Spleen (tissue), 11 donors: ENCODE results near the gene NCLN. TPM values are rescaled to one million over a fixed set of nuclear protein-coding genes. Genes with fewer than 3 reads are reported as not detected.
"Not testable (repeated sequence)": the region's sequence is repeated elsewhere in the genome, so short reads cannot be mapped to it uniquely, and the experiment has no call there.

Source experiments
- DNase-seq: peaks from one replicate; pipeline ENCODE4 v3.0.0-alpha.2; 2020
- H3K27ac ChIP-seq, 8 donors: fragments of 200-600 bp; sonication (generic) in 7 of 8; 1 replicate in 4 of 8; 2 replicates in 4 of 8; pipeline versions ENCODE4 v1.5.0 to v1.8.0; 2016 to 2021; ENCODE audit warnings: inconsistent platforms in 4 of 8, mild to moderate bottlenecking in 4 of 8, moderate library complexity in 1 of 8
- H3K27me3 ChIP-seq, 7 donors: fragments of 200-600 bp; sonication (generic) in 6 of 7; replicated peaks in 1 of 7; 1 replicate in 4 of 7; 2 replicates in 3 of 7; pipeline versions ENCODE4 v1.5.0 to v1.8.0; 2016 to 2021; ENCODE audit warnings: inconsistent platforms in 3 of 7, mild to moderate bottlenecking in 1 of 7
- H3K36me3 ChIP-seq, 6 donors: fragments of 200-600 bp; sonication (generic) in 5 of 6; 1 replicate in 4 of 6; 2 replicates in 2 of 6; pipeline versions ENCODE4 v1.5.0 to v1.8.0; 2016 to 2021; ENCODE audit warnings: inconsistent platforms in 2 of 6
- H3K4me1 ChIP-seq, 6 donors: fragments of 200-600 bp; sonication (generic) in 5 of 6; 1 replicate in 3 of 6; 2 replicates in 3 of 6; pipeline versions ENCODE4 v1.5.0 to v1.8.0; 2016 to 2021; ENCODE audit warnings: inconsistent platforms in 3 of 6
- H3K4me3 ChIP-seq, 8 donors: fragments of 200-600 bp; sonication (generic) in 7 of 8; 1 replicate in 4 of 8; 2 replicates in 4 of 8; pipeline versions ENCODE4 v1.5.0 to v1.8.0; 2016 to 2021; ENCODE audit warnings: inconsistent platforms in 4 of 8, mild to moderate bottlenecking in 4 of 8, moderate library complexity in 2 of 8
- H3K9me3 ChIP-seq, 8 donors: fragments of 200-600 bp; sonication (generic) in 7 of 8; 1 replicate in 4 of 8; 2 replicates in 4 of 8; pipeline versions ENCODE4 v1.5.0 to v1.8.0; 2016 to 2021; ENCODE audit warnings: inconsistent platforms in 4 of 8
- CTCF ChIP-seq, 11 experiments: fragments of 200-600 bp in 7 of 11; fragments of 450-650 bp in 4 of 11; sonication (generic) in 4 of 11; IDR thresholded peaks in 8 of 11; conservative IDR thresholded peaks in 3 of 11; 1 replicate in 7 of 11; 2 replicates in 4 of 11; pipeline versions ENCODE4 v1.4.0 to v1.8.0; 2016 to 2021; ENCODE audit warnings: antibody characterized with exemption in 11 of 11, inconsistent platforms in 4 of 11, mild to moderate bottlenecking in 1 of 11
- POLR2A ChIP-seq, 3 donors: fragments of 450-650 bp; IDR thresholded peaks; one replicate each; pipeline ENCODE4 v1.5.1; 2017; ENCODE audit warnings: antibody characterized with exemption in 3 of 3, mild to moderate bottlenecking in 1 of 3
- POLR2AphosphoS5 ChIP-seq, 3 donors: sonication (generic); formaldehyde crosslinking; IDR thresholded peaks; one replicate each; pipeline ENCODE4 v1.5.1; 2017; ENCODE audit warnings: antibody characterized with exemption in 3 of 3
- WGBS, 5 donors: extraction: QIAGEN DNeasy Blood & Tissue Kit in 3 of 5; methylation state at CpG; one replicate each; pipeline versions ENCODE4 v1.1.5 to v1.1.7; 2013 to 2018; 5-methylcytosine and 5-hydroxymethylcytosine counted together
- intact Hi-C: fragments of 100-400 bp; cut with DNase I; formaldehyde crosslinking; loops from one replicate; pipeline ENCODE4 v1.15.0; 2023; ENCODE audit warnings: low total_unique reads
- polyA plus RNA-seq, 3 donors: library from polyadenylated mRNA; stranded (reverse); fragments of 200-250 nt; gene quantifications; one replicate each; pipeline ENCODE4 v1.2.1, GENCODE V29; 2013
- total RNA-seq, 7 donors: library from RNA; depleted of rRNA in 3 of 7; stranded (reverse); fragments of >200 nt in 3 of 7; fragmentation: NEBNext Ultra II Directional in 4 of 7; extraction: Animal tissue kit (Norgen Biotek cat#: 25700) in 4 of 7; gene quantifications; one replicate each; pipeline versions ENCODE4 v1.1.0 to v1.2.1, GENCODE V29; 2016 to 2021
- donor health status: healthy with polysubstance abuse.
- donor health status: DM: no; HTN: no; CAD: no; lungs with moderate emphysema.
- donor health status: DM: no; HTN: no; CAD: no.
- donor health status: Bipolar disorder and iron deficiency.
- donor health status: healthy.
- donor health status: DM: no; HTN: no; CAD: no.
- donor health status: DM: yes; HTN: yes; CAD: no.

Gene NCLN
- total and polyA plus RNA-seq, 10 donors = 37.8 to 89.5 (median 48.9) TPM

- Histone ChIP-seq H3K4me1 (no peaks in the 10 kb centered on the region), H3K36me3 (peaks cover 3 to 100% (median 65%) of the 10 kb centered on the region in 6 donors), H3K27ac (no peak overlapping the region), H3K27me3 (no peaks in the 10 kb centered on the region), H3K9me3 (no peaks in the 10 kb centered on the region), H3K4me3 (no peak overlapping the region)
- WGBS, 5 donors = 86 to 92% (median 88%) methylated on average over 9 to 12 of the region's 12 CpGs
- TF ChIP-seq CTCF (IDR thresholded peaks at IDR 0.05 in 8 of 11, conservative IDR thresholded peaks at IDR 0.05 in 3 of 11) (no peak), POLR2A (IDR thresholded peaks at IDR 0.05) (no peak), POLR2AphosphoS5 (IDR thresholded peaks at IDR 0.05) (no peak)
- DNase-seq = no peak
- intact Hi-C loops = no loop called here
These were observed 16.6 kb downstream of the NCLN start for GRCh38 chr19:3202346-3202745.

DNA sequence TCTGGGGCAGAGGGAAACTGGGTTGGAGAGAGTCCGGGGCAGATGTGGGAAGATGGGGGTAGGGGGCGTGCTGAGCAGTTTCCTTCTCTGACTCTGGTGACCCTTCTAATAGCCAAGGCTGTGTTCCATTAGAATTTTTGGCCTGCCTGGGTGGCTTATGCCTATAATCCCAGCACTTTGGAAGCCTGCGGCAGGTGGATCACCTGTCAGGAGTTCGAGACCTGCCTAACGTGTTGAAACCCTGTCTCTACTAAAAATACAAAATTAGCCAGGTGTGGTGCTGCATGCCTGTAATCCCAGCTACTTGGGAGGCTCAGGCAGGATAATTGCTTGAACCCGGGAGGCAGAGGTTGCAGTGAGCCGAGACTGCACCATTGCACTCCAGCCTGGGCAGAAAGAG lies 17.2 kb downstream of the NCLN start:
- H3K27ac ChIP-seq, H3K27me3 ChIP-seq, DNase-seq, H3K4me1 ChIP-seq, H3K9me3 ChIP-seq, H3K4me3 ChIP-seq, intact Hi-C loops: not testable (repeated sequence)
- H3K36me3 ChIP-seq = peaks cover 3 to 100% (median 67%) of the 10 kb centered on the region in 6 donors
- 89 to 96% (median 93%) methylated on average over 7 of the region's 7 CpGs for WGBS, 5 donors

- H3K36me3 ChIP-seq = peaks cover 3 to 100% (median 70%) of the 10 kb centered on the region in 6 donors
- WGBS, 5 donors = 91 to 97% (median 94%) methylated on average over 16 to 43 of the region's 43 CpGs
These were observed 18.3 kb downstream of the NCLN start for GRCh38 chr19:3203805-3204645.

GRCh38 chr19:3204646-3205275 lies 19.0 kb downstream of the NCLN start:
- DNase-seq = no peak
- peaks cover 0 to 4% (median 0%) of the 10 kb centered on the region in 6 donors for H3K4me1 ChIP-seq
- intact Hi-C loops = no loop called here
- no peak overlapping the region for H3K4me3 ChIP-seq
- H3K27me3 ChIP-seq = no peaks in the 10 kb centered on the region
- TF ChIP-seq CTCF (IDR thresholded peaks at IDR 0.05 in 8 of 11, conservative IDR thresholded peaks at IDR 0.05 in 3 of 11) (no peak), POLR2AphosphoS5 (IDR thresholded peaks at IDR 0.05) (peak in 1 of 3 donors; percentile 6)
- H3K27ac ChIP-seq = no peak overlapping the region
- H3K36me3 ChIP-seq = peaks cover 3 to 100% (median 68%) of the 10 kb centered on the region in 6 donors
- WGBS, 5 donors = 94 to 97% (median 94%) methylated on average over 8 to 35 of the region's 35 CpGs
- H3K9me3 ChIP-seq = no peaks in the 10 kb centered on the region

More at GRCh38 chr19:3203805-3204645, 18.3 kb downstream of the NCLN start:
- no peak for DNase-seq
- H3K4me1 ChIP-seq = no peaks in the 10 kb centered on the region
- no peak overlapping the region for H3K4me3 ChIP-seq
- H3K27ac ChIP-seq = no peak overlapping the region
- H3K9me3 ChIP-seq = no peaks in the 10 kb centered on the region
- TF ChIP-seq POLR2A (IDR thresholded peaks at IDR 0.05) (no peak), POLR2AphosphoS5 (IDR thresholded peaks at IDR 0.05) (peak in 1 of 3 donors; percentile 39)
- H3K27me3 ChIP-seq = no peaks in the 10 kb centered on the region
- intact Hi-C loops = no loop called here
